Activated T-helper 2 cell treated with anti-CD3 and anti-CD28 coated beads, Interferon-gamma antibody, Interleukin-2, Interleukin-4, amounts not matched to agents 10 μg/mL and 5 μg/mL and 100 μg/mL, durations not matched to agents 14 hours and 24 hours and 36 hours (primary cell): ENCODE measurements around the gene FANCC. TPM values are rescaled to one million over a fixed set of nuclear protein-coding genes. Genes with fewer than 3 reads are reported as not detected.
"Not testable (repeated sequence)": the region's sequence is repeated elsewhere in the genome, so short reads cannot be mapped to it uniquely, and the experiment has no call there.

Experiments
- DNase-seq: peaks from one replicate; pipeline ENCODE4 v3.0.0; 2021; ENCODE audit warnings: low spot score
- H3K27ac Mint-ChIP-seq: one replicate; pipeline ENCODE4 v1.8.0; 2021; ENCODE audit warnings: mixed read lengths
- H3K27me3 Mint-ChIP-seq: one replicate; pipeline ENCODE4 v1.8.0; 2021; ENCODE audit warnings: low read depth, mixed read lengths
- H3K36me3 Mint-ChIP-seq: one replicate; pipeline ENCODE4 v1.8.0; 2021; ENCODE audit warnings: low read depth, mixed read lengths
- H3K4me1 Mint-ChIP-seq: one replicate; pipeline ENCODE4 v1.8.0; 2021; ENCODE audit warnings: low read depth, mixed read lengths
- H3K4me3 Mint-ChIP-seq: one replicate; pipeline ENCODE4 v1.8.0; 2021; ENCODE audit warnings: low read depth, mild to moderate bottlenecking, moderate library complexity, mixed read lengths
- H3K9me3 Mint-ChIP-seq: one replicate; pipeline ENCODE4 v1.8.0; 2021; ENCODE audit warnings: mixed read lengths
- intact Hi-C: fragments of 100-400 bp; cut with micrococcal nuclease; formaldehyde crosslinking; loops from one replicate; pipeline ENCODE4 v1.15.1; 2023
- total RNA-seq: library from RNA; stranded (reverse); gene quantifications from 2 replicates; pipeline ENCODE4 v1.2.3, GENCODE V29; 2022

The FANCC gene
- total RNA-seq, 1 donor from 2014 or later = 16.8 TPM

GRCh38 chr9:95344735-95345325, 27.3 kb upstream of the FANCC start:
- Mint-ChIP-seq H3K27ac (no peak overlapping the region), H3K4me3 (no peak overlapping the region), H3K36me3 (no peaks in the 10 kb centered on the region), H3K9me3 (no peaks in the 10 kb centered on the region), H3K27me3 (peaks cover 45% of the 10 kb centered on the region), H3K4me1 (peaks cover 15% of the 10 kb centered on the region)
- intact Hi-C loops = loop anchor here (5.0 to 10.0 kb wide), 4 partner anchors 78 to 160 kb away; no protein-coding TSS in a partner anchor
- no peak for DNase-seq

- Mint-ChIP-seq H3K4me1 (peaks cover 14% of the 10 kb centered on the region), H3K27me3 (peaks cover 40% of the 10 kb centered on the region), H3K27ac (peak overlapping the region; percentile 40), H3K4me3 (no peak overlapping the region), H3K9me3 (no peaks in the 10 kb centered on the region), H3K36me3 (no peaks in the 10 kb centered on the region)
- DNase-seq = peak; percentile 19
- intact Hi-C loops = loop anchor here (1.0 to 10.0 kb wide), 5 partner anchors 77 to 380 kb away; no protein-coding TSS in a partner anchor
Measured at GRCh38 chr9:95343725-95344287, 26.3 kb upstream of the FANCC start.

GRCh38 chr9:95342571-95342970, 25.1 kb upstream of the FANCC start:
- H3K27me3 Mint-ChIP-seq = peaks cover 33% of the 10 kb centered on the region
- DNase-seq = no peak
- intact Hi-C loops = loop anchor here (5.0 to 10.0 kb wide), 4 partner anchors 75 to 162 kb away; no protein-coding TSS in a partner anchor
- H3K4me1 Mint-ChIP-seq = peaks cover 14% of the 10 kb centered on the region
- no peaks in the 10 kb centered on the region for H3K9me3 Mint-ChIP-seq
- H3K4me3 Mint-ChIP-seq = no peak overlapping the region
- no peaks in the 10 kb centered on the region for H3K36me3 Mint-ChIP-seq
- no peak overlapping the region for H3K27ac Mint-ChIP-seq

- H3K4me1 Mint-ChIP-seq = peaks cover 14% of the 10 kb centered on the region
- H3K27ac Mint-ChIP-seq = no peak overlapping the region
- H3K9me3 Mint-ChIP-seq = no peaks in the 10 kb centered on the region
- peaks cover 27% of the 10 kb centered on the region for H3K27me3 Mint-ChIP-seq
- H3K4me3 Mint-ChIP-seq = no peak overlapping the region
- intact Hi-C loops = loop anchor here (5.0 to 10.0 kb wide), 4 partner anchors 74 to 163 kb away; no protein-coding TSS in a partner anchor
- DNase-seq = no peak
- no peaks in the 10 kb centered on the region for H3K36me3 Mint-ChIP-seq
Measured at GRCh38 chr9:95341293-95341962, 23.9 kb upstream of the FANCC start.

GRCh38 chr9:95338243-95338642, 20.7 kb upstream of the FANCC start:
- Mint-ChIP-seq H3K27ac (no peak overlapping the region), H3K36me3 (no peaks in the 10 kb centered on the region), H3K9me3 (no peaks in the 10 kb centered on the region), H3K27me3 (peaks cover 21% of the 10 kb centered on the region), H3K4me3 (no peak overlapping the region), H3K4me1 (peaks cover 5% of the 10 kb centered on the region)
- no peak for DNase-seq
- intact Hi-C loops = no loop called here

- peaks cover 13% of the 10 kb centered on the region for H3K27me3 Mint-ChIP-seq
- H3K9me3 Mint-ChIP-seq = no peaks in the 10 kb centered on the region
- no peak for DNase-seq
- intact Hi-C loops = no loop called here
- no peak overlapping the region for H3K27ac Mint-ChIP-seq
- no peak overlapping the region for H3K4me3 Mint-ChIP-seq
- H3K36me3 Mint-ChIP-seq = no peaks in the 10 kb centered on the region
- no peaks in the 10 kb centered on the region for H3K4me1 Mint-ChIP-seq
Measured at GRCh38 chr9:95336281-95336680, 18.8 kb upstream of the FANCC start.

GRCh38 chr9:95333426-95333825, 15.9 kb upstream of the FANCC start:
- Mint-ChIP-seq H3K4me1 (no peaks in the 10 kb centered on the region), H3K27ac (no peak overlapping the region), H3K27me3 (peaks cover 6% of the 10 kb centered on the region), H3K4me3 (no peak overlapping the region), H3K36me3 (no peaks in the 10 kb centered on the region), H3K9me3 (no peaks in the 10 kb centered on the region)
- intact Hi-C loops = no loop called here
- no peak for DNase-seq

- Mint-ChIP-seq H3K4me3 (no peak overlapping the region), H3K9me3 (no peaks in the 10 kb centered on the region), H3K27ac (no peak overlapping the region), H3K4me1 (no peaks in the 10 kb centered on the region), H3K27me3 (peaks cover 6% of the 10 kb centered on the region), H3K36me3 (no peaks in the 10 kb centered on the region)
- DNase-seq = no peak
- intact Hi-C loops = no loop called here
Measured at GRCh38 chr9:95332860-95333259, 15.4 kb upstream of the FANCC start.

- Mint-ChIP-seq H3K4me1 (no peaks in the 10 kb centered on the region), H3K27ac (no peak overlapping the region), H3K36me3 (no peaks in the 10 kb centered on the region), H3K9me3 (peaks cover 8% of the 10 kb centered on the region), H3K4me3 (no peak overlapping the region), H3K27me3 (peaks cover 6% of the 10 kb centered on the region)
- intact Hi-C loops = no loop called here
- DNase-seq = no peak
Measured at GRCh38 chr9:95330720-95331404, 13.4 kb upstream of the FANCC start.

- H3K27ac Mint-ChIP-seq, intact Hi-C loops, H3K4me1 Mint-ChIP-seq, DNase-seq, H3K4me3 Mint-ChIP-seq, H3K36me3 Mint-ChIP-seq, H3K27me3 Mint-ChIP-seq: not testable (repeated sequence)
- peaks cover 20% of the 10 kb centered on the region for H3K9me3 Mint-ChIP-seq
Measured at GRCh38 chr9:95329061-95329460, 11.6 kb upstream of the FANCC start.

GRCh38 chr9:95327239-95327865, 9.8 kb upstream of the FANCC start:
- intact Hi-C loops = no loop called here
- Mint-ChIP-seq H3K36me3 (no peaks in the 10 kb centered on the region), H3K4me1 (peaks cover 3% of the 10 kb centered on the region), H3K27ac (no peak overlapping the region), H3K4me3 (no peak overlapping the region), H3K9me3 (peaks cover 26% of the 10 kb centered on the region), H3K27me3 (peaks cover 7% of the 10 kb centered on the region)
- no peak for DNase-seq

- H3K27ac Mint-ChIP-seq = no peak overlapping the region
- intact Hi-C loops = no loop called here
Measured at GRCh38 chr9:95325221-95325620, 7.7 kb upstream of the FANCC start.

More at GRCh38 chr9:95325221-95325620, 7.7 kb upstream of the FANCC start:
- Mint-ChIP-seq H3K9me3 (peaks cover 26% of the 10 kb centered on the region), H3K36me3 (no peaks in the 10 kb centered on the region), H3K27me3 (peaks cover 6% of the 10 kb centered on the region), H3K4me1 (peaks cover 3% of the 10 kb centered on the region), H3K4me3 (no peak overlapping the region)
- no peak for DNase-seq
